Fibroblast of skin of abdomen (primary cell): ENCODE results near the gene RIC8A.

Experiments
- DNase-seq: peaks from one replicate; pipeline ENCODE4 v3.0.0-alpha.2; 2013

The RIC8A gene

DNA sequence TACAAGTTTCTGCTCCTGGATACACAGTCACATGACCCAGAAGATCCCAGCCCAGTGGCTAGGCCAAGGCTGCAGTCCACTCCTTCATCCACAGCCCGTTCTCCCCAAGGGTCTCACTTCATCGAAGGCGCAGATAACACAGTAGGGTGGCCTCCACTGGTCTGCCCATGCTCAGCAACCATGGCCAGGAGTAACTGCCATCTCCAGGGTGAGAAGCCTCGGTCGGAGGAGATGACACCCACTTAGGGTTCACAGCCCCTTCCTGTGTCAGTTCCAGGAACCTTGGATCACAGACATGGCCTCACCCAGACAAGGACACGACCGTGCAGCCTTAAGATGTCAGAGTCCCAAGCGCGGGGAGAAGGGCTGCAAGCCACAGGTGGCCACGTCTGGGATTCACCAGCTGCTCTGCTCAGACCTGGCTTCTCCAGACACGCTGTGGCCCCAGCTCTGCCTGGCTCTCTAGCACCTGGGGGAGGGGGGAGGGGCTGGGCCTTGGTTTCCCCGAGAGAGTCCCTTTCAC lies 2.9 kb upstream of the RIC8A start:
- no peak for DNase-seq

GRCh38 chr11:205221-206001 lies 2.1 kb upstream of the RIC8A start:
- DNase-seq, result no peak

- DNase-seq, result no peak
Measured at GRCh38 chr11:206002-206384, 1.5 kb upstream of the RIC8A start.

- no peak for DNase-seq
Measured at GRCh38 chr11:206526-207207, 841 bp upstream of the RIC8A start.

- DNase-seq, result no peak
Measured at GRCh38 chr11:207863-208180, 314 bp downstream of the RIC8A start.

DNA sequence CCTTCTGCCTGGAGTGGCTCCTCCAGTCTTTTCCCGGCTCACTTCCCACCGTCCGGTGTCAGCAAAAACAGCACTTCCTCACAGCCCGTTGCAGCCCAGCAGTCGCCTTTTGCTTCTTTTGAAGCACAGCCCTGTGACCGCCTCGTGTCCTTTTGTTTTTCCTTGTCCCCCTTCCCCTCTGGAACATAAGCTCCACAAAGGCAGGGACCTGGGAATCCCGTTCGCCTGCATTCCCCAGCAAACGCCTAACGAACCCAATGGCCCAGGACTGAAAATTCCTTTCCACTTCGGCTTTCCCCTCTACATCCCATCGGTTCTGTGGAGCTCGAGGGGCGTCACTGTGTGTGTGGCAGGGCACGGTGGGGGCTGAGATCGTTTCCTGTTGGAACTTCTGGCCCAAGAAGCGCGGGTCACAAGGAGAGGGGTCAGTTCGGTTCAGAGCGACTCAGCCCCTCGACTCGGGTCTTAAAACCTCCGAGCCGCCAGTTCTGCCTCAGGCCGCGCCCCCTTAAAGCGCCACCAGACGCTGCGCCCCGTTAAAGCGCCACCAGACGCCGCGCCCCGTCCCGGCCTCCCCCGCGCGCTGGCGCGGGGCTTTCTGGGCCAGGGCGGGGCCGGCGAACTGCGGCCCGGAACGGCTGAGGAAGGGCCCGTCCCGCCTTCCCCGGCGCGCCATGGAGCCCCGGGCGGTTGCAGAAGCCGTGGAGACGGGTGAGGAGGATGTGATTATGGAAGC lies 841 bp downstream of the RIC8A start:
- peak; percentile 71 for DNase-seq

DNA sequence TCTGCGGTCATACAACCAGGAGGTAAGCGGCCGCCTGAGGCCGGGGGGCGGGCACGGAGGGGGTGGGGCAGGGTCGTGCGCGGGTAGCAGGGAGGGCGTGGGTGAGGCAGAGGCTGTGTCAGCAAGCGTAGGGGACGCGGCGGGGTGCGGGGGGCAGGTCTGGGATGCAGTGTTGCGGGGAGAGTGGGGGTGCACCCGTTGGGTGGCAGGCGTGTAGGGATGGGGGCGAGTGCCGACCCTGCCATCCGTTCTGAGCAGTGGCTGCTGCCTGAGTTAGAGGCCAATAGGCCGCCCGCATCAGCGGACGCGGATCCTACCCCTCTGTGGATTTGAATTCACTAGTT lies 1.4 kb downstream of the RIC8A start:
- no peak for DNase-seq

DNA sequence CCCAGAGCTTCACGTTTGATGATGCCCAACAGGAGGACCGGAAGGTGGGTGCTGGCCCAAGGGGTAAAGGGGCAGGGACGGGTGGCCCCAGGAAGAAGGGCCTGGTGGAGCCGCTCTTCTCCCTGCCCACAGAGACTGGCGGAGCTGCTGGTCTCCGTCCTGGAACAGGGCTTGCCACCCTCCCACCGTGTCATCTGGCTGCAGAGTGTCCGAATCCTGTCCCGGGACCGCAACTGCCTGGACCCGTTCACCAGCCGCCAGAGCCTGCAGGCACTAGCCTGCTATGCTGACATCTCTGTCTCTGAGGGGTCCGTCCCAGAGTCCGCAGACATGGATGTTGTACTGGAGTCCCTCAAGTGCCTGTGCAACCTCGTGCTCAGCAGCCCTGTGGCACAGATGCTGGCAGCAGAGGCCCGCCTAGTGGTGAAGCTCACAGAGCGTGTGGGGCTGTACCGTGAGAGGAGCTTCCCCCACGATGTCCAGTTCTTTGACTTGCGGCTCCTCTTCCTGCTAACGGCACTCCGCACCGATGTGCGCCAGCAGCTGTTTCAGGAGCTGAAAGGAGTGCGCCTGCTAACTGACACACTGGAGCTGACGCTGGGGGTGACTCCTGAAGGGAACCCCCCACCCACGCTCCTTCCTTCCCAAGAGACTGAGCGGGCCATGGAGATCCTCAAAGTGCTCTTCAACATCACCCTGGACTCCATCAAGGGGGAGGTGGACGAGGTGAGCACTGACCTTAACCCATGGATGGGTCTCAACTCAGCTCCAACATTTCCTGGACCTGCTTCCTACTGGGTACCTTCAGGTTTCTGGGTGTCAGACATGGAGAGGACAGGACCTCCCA lies 2.0 kb downstream of the RIC8A start:
- no peak for DNase-seq

DNA sequence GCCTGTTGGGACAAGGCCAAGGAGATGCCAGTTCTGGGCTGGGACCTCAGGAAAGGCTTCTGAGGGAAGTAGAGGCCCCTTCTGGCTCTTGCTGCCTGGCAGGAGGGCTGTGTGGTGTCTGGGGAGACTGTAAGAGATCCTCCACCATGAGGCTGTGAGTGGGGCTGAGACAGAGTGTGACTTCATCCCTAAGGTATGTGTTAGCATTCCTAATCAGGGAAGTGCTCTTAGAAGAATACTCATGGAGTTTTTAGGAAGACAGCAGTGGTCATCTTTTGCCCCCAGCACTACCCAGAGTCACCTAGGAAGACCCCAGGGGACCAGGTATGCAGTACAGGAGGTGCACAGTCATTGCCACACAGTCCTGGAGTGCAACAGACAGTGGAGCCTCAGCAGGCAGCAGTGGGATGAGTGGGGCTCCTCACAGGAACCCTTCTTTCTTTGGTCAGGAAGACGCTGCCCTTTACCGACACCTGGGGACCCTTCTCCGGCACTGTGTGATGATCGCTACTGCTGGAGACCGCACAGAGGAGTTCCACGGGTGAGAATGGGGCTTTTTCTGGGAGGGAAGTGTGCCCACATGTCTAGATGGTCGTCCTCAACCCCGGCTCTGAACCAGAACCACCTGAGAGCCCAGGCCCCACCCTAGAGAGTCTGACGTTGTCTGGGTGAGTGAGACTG lies 2.8 kb downstream of the RIC8A start:
- DNase-seq, result peak; percentile 82

GRCh38 chr11:210803-211180 lies 3.3 kb downstream of the RIC8A start:
- DNase-seq, result no peak

DNA sequence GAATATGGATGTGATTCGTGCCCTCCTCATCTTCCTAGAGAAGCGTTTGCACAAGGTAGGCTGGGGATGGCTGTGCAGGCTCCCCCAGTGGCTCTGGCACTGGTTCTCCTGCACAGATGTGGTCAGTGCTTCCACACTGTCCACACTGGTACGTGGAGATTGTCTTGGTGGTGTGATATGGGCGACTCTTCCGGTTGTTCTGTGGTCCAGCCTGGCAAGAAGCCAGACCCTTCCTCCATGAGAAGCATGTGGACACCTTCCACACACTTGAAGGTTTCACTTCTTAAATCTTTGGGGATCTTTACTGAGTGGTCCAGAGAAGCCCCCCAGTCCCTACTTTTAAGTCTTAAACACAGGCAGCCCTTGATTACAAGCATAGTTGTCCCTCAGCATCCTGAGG lies 3.8 kb downstream of the RIC8A start:
- no peak for DNase-seq

DNA sequence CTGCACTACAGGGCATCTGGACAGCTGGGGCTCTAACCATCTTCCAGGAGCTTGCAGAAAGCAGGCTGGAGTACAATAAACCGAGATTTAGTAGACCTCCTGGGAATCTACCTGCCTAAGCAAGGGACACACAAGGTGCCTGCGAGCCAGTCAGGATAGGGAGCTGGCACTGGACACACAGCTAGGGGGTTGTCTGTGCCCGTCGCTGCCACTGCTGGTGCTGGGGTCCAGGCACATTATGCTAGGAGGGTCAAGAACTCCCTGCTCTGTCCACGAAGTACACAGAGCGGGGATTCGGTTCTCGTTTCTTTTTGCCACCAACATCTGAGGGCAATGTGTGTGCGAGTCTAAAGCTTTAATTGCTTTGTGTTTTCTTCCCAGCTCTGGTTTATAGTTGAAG lies 4.2 kb downstream of the RIC8A start:
- DNase-seq, result no peak

- DNase-seq, result no peak
Measured at GRCh38 chr11:212150-213100, 4.9 kb downstream of the RIC8A start.

DNA sequence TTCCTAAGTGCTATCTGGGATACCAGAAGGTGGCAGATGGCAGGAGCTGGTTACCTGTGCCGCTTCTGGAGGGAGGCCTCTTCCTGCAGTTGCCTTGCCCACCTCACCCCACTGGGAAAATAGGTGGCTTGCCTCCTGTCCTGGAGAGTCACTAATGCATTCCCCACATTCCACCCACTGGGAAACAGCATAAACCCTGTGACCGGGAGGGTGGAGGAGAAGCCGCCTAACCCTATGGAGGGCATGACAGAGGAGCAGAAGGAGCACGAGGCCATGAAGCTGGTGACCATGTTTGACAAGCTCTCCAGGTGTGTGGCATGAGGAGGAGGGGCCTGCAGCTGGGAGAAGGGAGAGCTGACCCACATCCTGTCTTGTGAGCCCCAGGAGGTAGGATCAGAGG lies 5.6 kb downstream of the RIC8A start:
- DNase-seq, result no peak

DNA sequence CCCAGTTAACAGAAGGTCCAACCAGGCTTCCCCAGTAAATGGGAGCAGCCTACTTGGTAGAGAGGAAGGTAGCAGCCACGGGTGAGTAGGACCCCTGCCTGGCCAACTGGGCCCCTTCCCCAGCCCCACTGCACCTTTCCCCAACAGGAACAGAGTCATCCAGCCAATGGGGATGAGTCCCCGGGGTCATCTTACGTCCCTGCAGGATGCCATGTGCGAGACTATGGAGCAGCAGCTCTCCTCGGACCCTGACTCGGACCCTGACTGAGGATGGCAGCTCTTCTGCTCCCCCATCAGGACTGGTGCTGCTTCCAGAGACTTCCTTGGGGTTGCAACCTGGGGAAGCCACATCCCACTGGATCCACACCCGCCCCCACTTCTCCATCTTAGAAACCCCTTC lies 6.6 kb downstream of the RIC8A start:
- no peak for DNase-seq

DNA sequence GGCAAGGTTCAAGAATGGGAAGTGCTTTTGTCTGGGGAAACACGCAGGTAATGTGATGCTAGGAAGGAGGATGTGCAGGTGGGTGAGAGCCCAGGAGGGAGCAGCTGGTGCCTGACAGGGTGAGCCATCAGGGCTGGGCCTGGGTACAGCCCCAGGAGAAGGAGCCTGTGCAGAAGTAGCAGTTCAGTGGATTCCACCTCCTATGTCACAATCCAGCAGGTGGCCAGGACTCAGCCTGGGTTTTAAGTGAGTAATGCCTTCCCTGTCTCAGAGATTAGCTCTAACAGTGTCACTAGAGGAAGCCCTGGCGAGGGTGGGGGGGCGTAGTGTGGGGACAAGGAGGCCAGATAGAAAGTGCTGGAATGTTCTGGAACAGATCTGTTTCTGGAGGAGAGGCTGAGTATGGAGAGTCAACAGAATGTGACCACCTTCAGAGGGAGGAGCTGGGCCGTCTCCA lies 8.1 kb downstream of the RIC8A start:
- DNase-seq, result no peak

DNA sequence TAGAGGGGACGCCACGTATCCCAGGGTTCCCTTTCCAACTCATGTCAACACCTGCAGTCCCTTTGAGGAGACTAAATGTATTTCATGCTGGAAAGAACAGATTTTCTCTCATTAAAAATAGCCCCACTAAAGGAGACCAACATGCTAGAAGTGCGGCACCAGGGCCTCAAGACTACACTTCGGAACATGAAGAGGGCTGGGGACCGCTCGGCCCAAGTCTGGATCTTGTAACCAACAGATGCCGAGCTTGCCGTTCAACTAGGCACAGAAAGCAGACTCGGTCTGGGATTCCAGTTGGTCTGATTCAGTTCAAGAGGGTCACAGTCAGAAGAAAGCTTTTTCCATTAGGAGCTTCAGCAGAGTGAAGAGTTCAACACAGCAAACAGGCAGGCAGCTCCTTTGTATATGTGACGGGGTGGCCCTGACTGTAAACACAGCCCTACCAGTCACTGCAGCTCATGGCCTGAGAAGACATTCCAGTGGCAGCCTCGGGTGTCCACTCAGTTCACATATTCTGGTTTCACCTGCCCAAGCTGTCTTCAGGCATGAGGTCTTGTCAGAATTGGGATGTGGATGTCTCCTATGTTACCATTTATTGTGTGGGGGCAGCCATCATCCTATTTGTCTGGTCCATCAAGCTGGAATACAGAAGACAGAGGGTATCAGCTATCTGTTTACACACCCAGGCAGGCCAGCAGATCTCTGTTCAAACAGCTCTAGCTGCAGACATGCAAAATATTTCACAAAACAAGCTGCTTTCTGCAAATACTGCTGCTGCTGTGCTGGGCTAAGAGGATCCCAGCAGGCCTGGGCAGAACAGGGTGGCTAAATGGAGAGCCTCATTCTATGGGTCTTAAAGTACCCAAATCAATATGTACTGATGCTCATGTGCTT lies 8.8 kb downstream of the RIC8A start:
- DNase-seq, result no peak

- no peak for DNase-seq
Measured at GRCh38 chr11:217704-218103, 10.2 kb downstream of the RIC8A start.

- DNase-seq, result no peak
Measured at GRCh38 chr11:218815-219593, 11.5 kb downstream of the RIC8A start.
